Measurements from ENCODE around the gene CTBP2.
A peak's percentile ranks its signal among the peaks of the same experiment; 100 is the strongest.

The CTBP2 gene

GRCh38 chr10:125054216-125054615, 106.1 kb downstream of the CTBP2 start:
- no peaks in the 10 kb centered on the region for H3K9me3 ChIP-seq (ENCODE audit: control insufficient read depth, low read length)
- no peaks in the 10 kb centered on the region for H3K36me3 ChIP-seq (ENCODE audit: control insufficient read depth, insufficient read depth, low read length, severe bottlenecking)
- H3K4me1 ChIP-seq (ENCODE audit: control insufficient read depth, insufficient read depth, low read length), result peaks cover 20% of the 10 kb centered on the region
- H3K27me3 ChIP-seq (replicated peaks; ENCODE audit: control insufficient read depth, insufficient read depth, low read length), result no peaks in the 10 kb centered on the region
- H3K4me3 ChIP-seq (ENCODE audit: low read length), result no peak overlapping the region
- no peak overlapping the region for H3K9ac ChIP-seq (ENCODE audit: low read length)
- no peak for DNase-seq (ENCODE audit: low read depth)

DNA sequence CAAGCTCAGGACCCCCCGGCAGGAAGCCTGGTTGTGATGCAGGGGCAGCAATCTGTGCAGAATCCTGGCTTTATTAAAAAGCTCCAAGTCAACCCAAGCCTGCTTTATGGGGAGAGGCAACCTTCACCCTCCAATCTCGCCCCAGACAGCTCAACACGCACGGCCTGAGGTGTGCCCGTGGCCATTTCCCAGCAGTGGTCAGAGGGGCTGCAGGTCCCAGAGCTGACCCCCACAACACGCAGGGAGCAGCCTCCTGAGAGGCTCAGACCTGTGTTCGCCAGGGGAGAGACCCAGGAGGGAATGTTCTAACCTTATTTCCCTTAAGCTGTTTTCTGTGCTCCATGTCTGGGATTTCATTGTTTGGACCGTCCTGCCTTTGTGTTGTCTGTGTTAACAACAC, 108.2 kb downstream of the CTBP2 start:
- Histone ChIP-seq H3K4me3 (ENCODE audit: low read length) (no peak overlapping the region), H3K4me1 (ENCODE audit: control insufficient read depth, insufficient read depth, low read length) (peaks cover 17% of the 10 kb centered on the region), H3K9me3 (ENCODE audit: control insufficient read depth, low read length) (no peaks in the 10 kb centered on the region), H3K27me3 (replicated peaks; ENCODE audit: control insufficient read depth, insufficient read depth, low read length) (no peaks in the 10 kb centered on the region), H3K36me3 (ENCODE audit: control insufficient read depth, insufficient read depth, low read length, severe bottlenecking) (no peaks in the 10 kb centered on the region), H3K9ac (ENCODE audit: low read length) (no peak overlapping the region)
- no peak for DNase-seq (ENCODE audit: low read depth)

DNA sequence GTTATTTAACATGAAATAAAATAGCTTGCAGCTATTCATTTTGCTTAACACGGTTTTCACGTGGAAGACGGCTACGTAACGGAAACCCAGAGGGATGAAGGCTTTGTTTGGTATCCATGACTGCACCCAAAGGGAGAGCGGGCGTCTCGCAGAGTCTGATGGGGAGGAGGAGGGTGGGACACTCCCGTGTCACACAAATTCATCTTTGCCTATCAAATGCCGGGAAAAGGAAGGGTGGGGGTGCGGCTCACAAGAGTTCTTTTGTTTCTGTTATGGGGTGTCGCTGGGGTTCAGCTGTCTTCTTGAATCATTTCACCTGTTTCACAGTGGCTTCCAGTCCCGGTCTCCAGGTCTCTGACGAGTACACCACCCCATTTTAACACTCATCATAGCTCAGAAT, 110.0 kb downstream of the CTBP2 start:
- Histone ChIP-seq H3K9me3 (ENCODE audit: control insufficient read depth, low read length) (no peaks in the 10 kb centered on the region), H3K4me1 (ENCODE audit: control insufficient read depth, insufficient read depth, low read length) (peaks cover 15% of the 10 kb centered on the region), H3K27me3 (replicated peaks; ENCODE audit: control insufficient read depth, insufficient read depth, low read length) (no peaks in the 10 kb centered on the region), H3K9ac (ENCODE audit: low read length) (no peak overlapping the region), H3K36me3 (ENCODE audit: control insufficient read depth, insufficient read depth, low read length, severe bottlenecking) (no peaks in the 10 kb centered on the region), H3K4me3 (ENCODE audit: low read length) (no peak overlapping the region)
- no peak for DNase-seq (ENCODE audit: low read depth)

- H3K9me3 ChIP-seq (ENCODE audit: control insufficient read depth, low read length), result no peaks in the 10 kb centered on the region
- no peak overlapping the region for H3K4me3 ChIP-seq (ENCODE audit: low read length)
- H3K9ac ChIP-seq (ENCODE audit: low read length), result no peak overlapping the region
- H3K36me3 ChIP-seq (ENCODE audit: control insufficient read depth, insufficient read depth, low read length, severe bottlenecking), result no peaks in the 10 kb centered on the region
- no peak for DNase-seq (ENCODE audit: low read depth)
- H3K4me1 ChIP-seq (ENCODE audit: control insufficient read depth, insufficient read depth, low read length), result peaks cover 22% of the 10 kb centered on the region
- no peaks in the 10 kb centered on the region for H3K27me3 ChIP-seq (replicated peaks; ENCODE audit: control insufficient read depth, insufficient read depth, low read length)
These were observed 111.0 kb downstream of the CTBP2 start for GRCh38 chr10:125049216-125049881.

- H3K4me1 ChIP-seq (ENCODE audit: control insufficient read depth, insufficient read depth, low read length), result peaks cover 32% of the 10 kb centered on the region
- no peaks in the 10 kb centered on the region for H3K27me3 ChIP-seq (replicated peaks; ENCODE audit: control insufficient read depth, insufficient read depth, low read length)
- no peak overlapping the region for H3K9ac ChIP-seq (ENCODE audit: low read length)
- no peaks in the 10 kb centered on the region for H3K9me3 ChIP-seq (ENCODE audit: control insufficient read depth, low read length)
- H3K36me3 ChIP-seq (ENCODE audit: control insufficient read depth, insufficient read depth, low read length, severe bottlenecking), result no peaks in the 10 kb centered on the region
- no peak overlapping the region for H3K4me3 ChIP-seq (ENCODE audit: low read length)
- DNase-seq (ENCODE audit: low read depth), result peak; percentile 93
These were observed 112.1 kb downstream of the CTBP2 start for GRCh38 chr10:125048094-125048864.

- Histone ChIP-seq H3K9me3 (ENCODE audit: control insufficient read depth, low read length) (no peaks in the 10 kb centered on the region), H3K9ac (ENCODE audit: low read length) (peak overlapping the region; percentile 36), H3K36me3 (ENCODE audit: control insufficient read depth, insufficient read depth, low read length, severe bottlenecking) (no peaks in the 10 kb centered on the region), H3K4me3 (ENCODE audit: low read length) (peak overlapping the region; percentile 65), H3K4me1 (ENCODE audit: control insufficient read depth, insufficient read depth, low read length) (peaks cover 32% of the 10 kb centered on the region), H3K27me3 (replicated peaks; ENCODE audit: control insufficient read depth, insufficient read depth, low read length) (no peaks in the 10 kb centered on the region)
- DNase-seq (ENCODE audit: low read depth), result peak; percentile 50
These were observed 116.3 kb downstream of the CTBP2 start for GRCh38 chr10:125043841-125044658.

DNA sequence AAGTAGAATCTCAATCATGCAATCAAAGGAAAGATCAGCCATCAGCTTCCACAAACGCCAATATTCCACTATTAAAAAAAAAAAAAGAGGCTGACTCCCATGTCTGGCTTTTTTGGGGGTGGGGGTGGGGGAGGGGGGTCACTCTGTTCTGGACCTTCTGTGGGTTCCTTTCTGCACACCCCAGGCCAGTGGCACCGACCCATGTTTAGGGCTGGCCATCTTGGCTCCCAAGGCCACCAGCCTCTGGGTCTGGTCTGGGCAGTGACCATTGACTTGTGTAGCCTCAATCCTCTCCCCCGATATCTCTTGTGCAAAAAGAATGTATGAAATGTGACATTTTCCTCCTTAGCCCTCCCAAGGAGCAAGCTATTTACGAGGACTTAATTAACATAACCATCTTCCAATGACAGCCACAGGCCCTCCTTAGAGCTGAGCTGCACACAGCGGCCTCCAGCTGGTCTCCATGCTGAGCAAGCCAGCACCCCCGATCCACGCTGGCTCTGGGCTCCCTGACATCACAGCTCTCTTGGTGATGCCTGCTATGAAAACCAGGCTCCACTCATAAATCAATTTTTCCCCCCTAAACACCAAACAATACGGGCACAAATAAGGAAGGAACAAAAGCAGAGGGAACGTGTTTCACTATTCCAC, 118.4 kb downstream of the CTBP2 start:
- DNase-seq (ENCODE audit: low read depth), result no peak
- H3K4me3 ChIP-seq (ENCODE audit: low read length), result no peak overlapping the region
- peaks cover 38% of the 10 kb centered on the region for H3K4me1 ChIP-seq (ENCODE audit: control insufficient read depth, insufficient read depth, low read length)
- no peaks in the 10 kb centered on the region for H3K9me3 ChIP-seq (ENCODE audit: control insufficient read depth, low read length)
- H3K27me3 ChIP-seq (replicated peaks; ENCODE audit: control insufficient read depth, insufficient read depth, low read length), result no peaks in the 10 kb centered on the region
- H3K36me3 ChIP-seq (ENCODE audit: control insufficient read depth, insufficient read depth, low read length, severe bottlenecking), result no peaks in the 10 kb centered on the region
- H3K9ac ChIP-seq (ENCODE audit: low read length), result no peak overlapping the region

DNA sequence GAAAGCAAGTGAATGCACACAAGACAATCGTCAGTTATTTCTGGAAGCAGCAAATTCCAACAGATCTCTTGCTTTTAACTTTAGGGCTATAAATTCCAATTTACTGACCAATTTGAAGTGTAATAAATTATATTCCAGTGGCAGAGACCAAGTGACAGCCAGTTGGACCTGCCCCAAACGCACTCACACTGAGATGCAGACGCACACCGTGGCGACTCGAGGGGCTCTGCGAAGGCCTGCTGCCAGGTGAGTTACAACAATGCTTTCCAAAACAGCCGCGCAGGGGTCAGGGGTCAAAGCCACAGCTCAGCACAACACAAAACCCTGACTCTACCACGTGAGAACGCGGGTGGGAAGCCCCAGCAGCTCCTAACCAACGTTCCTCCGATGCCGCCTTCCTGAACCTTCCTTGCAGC, 121.0 kb downstream of the CTBP2 start:
- no peak for DNase-seq (ENCODE audit: low read depth)
- no peaks in the 10 kb centered on the region for H3K36me3 ChIP-seq (ENCODE audit: control insufficient read depth, insufficient read depth, low read length, severe bottlenecking)
- H3K4me3 ChIP-seq (ENCODE audit: low read length), result no peak overlapping the region
- no peak overlapping the region for H3K9ac ChIP-seq (ENCODE audit: low read length)
- no peaks in the 10 kb centered on the region for H3K9me3 ChIP-seq (ENCODE audit: control insufficient read depth, low read length)
- peaks cover 41% of the 10 kb centered on the region for H3K4me1 ChIP-seq (ENCODE audit: control insufficient read depth, insufficient read depth, low read length)
- no peaks in the 10 kb centered on the region for H3K27me3 ChIP-seq (replicated peaks; ENCODE audit: control insufficient read depth, insufficient read depth, low read length)

DNA sequence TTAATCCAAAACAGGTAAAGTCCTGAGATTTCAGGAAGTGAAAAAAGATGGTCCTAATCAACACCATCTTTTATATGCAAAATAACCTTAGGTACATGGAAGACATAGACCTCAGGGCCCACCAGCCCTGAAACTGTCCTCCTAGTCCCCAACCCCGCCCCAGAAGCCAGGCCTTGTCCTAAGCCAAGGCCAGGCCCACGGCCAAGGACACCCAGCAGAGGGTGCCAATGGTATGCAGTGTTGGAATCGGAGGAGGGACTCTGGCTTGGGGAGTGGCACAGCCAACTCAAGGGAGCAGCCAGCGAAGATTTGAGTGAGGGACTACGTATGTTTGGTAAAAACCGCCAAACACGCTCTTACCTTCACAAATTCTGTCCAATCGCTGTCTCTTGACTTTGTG, 121.7 kb downstream of the CTBP2 start:
- Histone ChIP-seq H3K4me1 (ENCODE audit: control insufficient read depth, insufficient read depth, low read length) (peaks cover 34% of the 10 kb centered on the region), H3K27me3 (replicated peaks; ENCODE audit: control insufficient read depth, insufficient read depth, low read length) (no peaks in the 10 kb centered on the region), H3K4me3 (ENCODE audit: low read length) (no peak overlapping the region), H3K9ac (ENCODE audit: low read length) (no peak overlapping the region), H3K9me3 (ENCODE audit: control insufficient read depth, low read length) (no peaks in the 10 kb centered on the region), H3K36me3 (ENCODE audit: control insufficient read depth, insufficient read depth, low read length, severe bottlenecking) (no peaks in the 10 kb centered on the region)
- no peak for DNase-seq (ENCODE audit: low read depth)

GRCh38 chr10:125037145-125037877, 123.1 kb downstream of the CTBP2 start:
- Histone ChIP-seq H3K4me3 (ENCODE audit: low read length) (no peak overlapping the region), H3K9me3 (ENCODE audit: control insufficient read depth, low read length) (no peaks in the 10 kb centered on the region), H3K27me3 (replicated peaks; ENCODE audit: control insufficient read depth, insufficient read depth, low read length) (no peaks in the 10 kb centered on the region), H3K36me3 (ENCODE audit: control insufficient read depth, insufficient read depth, low read length, severe bottlenecking) (no peaks in the 10 kb centered on the region), H3K4me1 (ENCODE audit: control insufficient read depth, insufficient read depth, low read length) (peaks cover 31% of the 10 kb centered on the region), H3K9ac (ENCODE audit: low read length) (no peak overlapping the region)
- peak; percentile 58 for DNase-seq (ENCODE audit: low read depth)

All from adipocyte (in vitro differentiated cells).